PC-3 (cell line): ENCODE results near the gene ADM2. TPM values are rescaled to one million over a fixed set of nuclear protein-coding genes. Genes with fewer than 3 reads are reported as not detected.

ENCODE experiments used
- ATAC-seq: fragments of 200-7000 bp; cut with Tn5 transposase; 2 replicates; pipeline ENCODE4 v1.9.1; 2020; ENCODE audit warnings: mild to moderate bottlenecking, moderate library complexity
- BruUV-seq: library from RNA; stranded (reverse); fragments of 400-500 nt; replicated peaks from 2 replicates; lab custom pipeline; 2021; lab: Mats Ljungman, UMichigan
- CTCF ChIA-PET: fragments of 300-600 bp; sonication (Branson Sonifier 250); formaldehyde crosslinking; loops from one replicate; lab custom pipeline; 2022; ENCODE audit warnings: antibody characterized with exemption; lab: Charles Lee
- POLR2A ChIA-PET: fragments of 300-600 bp; sonication (Branson Sonifier 250); formaldehyde crosslinking; loops from one replicate; lab custom pipeline; 2022; ENCODE audit warnings: antibody characterized with exemption; ENCODE audit not compliant: unreplicated experiment; lab: Charles Lee
- DNase-seq: peaks from one replicate; pipeline ENCODE4 v3.0.0-alpha.2; 2015
- H2AFZ ChIP-seq: fragments of 300-600 bp; sonication (generic); 2 replicates; pipeline ENCODE4 v1.6.0; 2016; ENCODE audit warnings: antibody characterized with exemption, low read length
- H3F3A ChIP-seq: fragments of 300-600 bp; sonication (generic); one replicate; pipeline ENCODE4 v1.6.0; 2017; ENCODE audit warnings: antibody characterized with exemption, low read length, control low read depth, mild to moderate bottlenecking; ENCODE audit not compliant: unreplicated experiment
- H3K27ac ChIP-seq: fragments of 300-600 bp; sonication (generic); 2 replicates; pipeline ENCODE4 v1.5.1; 2016; ENCODE audit warnings: mild to moderate bottlenecking, low read length
- H3K27me3 ChIP-seq: fragments of 300-600 bp; sonication (generic); 2 replicates; pipeline ENCODE4 v1.6.1; 2016; ENCODE audit warnings: low read length, mixed read lengths
- H3K36me3 ChIP-seq: fragments of 300-600 bp; sonication (generic); 2 replicates; pipeline ENCODE4 v1.6.1; 2016; ENCODE audit warnings: low read depth, mixed run types, low read length, mixed read lengths
- H3K4me1 ChIP-seq: fragments of 300-600 bp; sonication (generic); 2 replicates; pipeline ENCODE4 v1.5.1; 2016; ENCODE audit warnings: low read length; ENCODE audit not compliant: insufficient read depth
- H3K4me2 ChIP-seq: fragments of 300-600 bp; sonication (generic); 2 replicates; pipeline ENCODE4 v1.6.0; 2016; ENCODE audit warnings: low read length
- H3K4me3 ChIP-seq: fragments of 300-600 bp; sonication (generic); 2 replicates; pipeline ENCODE4 v1.5.1; 2016; ENCODE audit warnings: mild to moderate bottlenecking, low read length, mixed read lengths
- H3K79me2 ChIP-seq: fragments of 300-600 bp; sonication (generic); 2 replicates; pipeline ENCODE4 v1.6.1; 2017; ENCODE audit warnings: low read length, mixed read lengths
- H3K9ac ChIP-seq: fragments of 300-600 bp; sonication (generic); 2 replicates; pipeline ENCODE4 v1.6.0; 2016; ENCODE audit warnings: mild to moderate bottlenecking, low read length
- H3K9me2 ChIP-seq: fragments of 300-600 bp; sonication (generic); replicated peaks from 2 replicates; pipeline ENCODE4 v1.6.1; 2016; ENCODE audit warnings: mixed run types, low read length, mixed read lengths
- H3K9me3 ChIP-seq: fragments of 300-600 bp; sonication (generic); 2 replicates; pipeline ENCODE4 v1.6.1; 2016; ENCODE audit warnings: low read length, mixed read lengths
- H4K20me1 ChIP-seq: fragments of 300-600 bp; sonication (generic); 2 replicates; pipeline ENCODE4 v1.6.1; 2016; ENCODE audit warnings: low read length, mixed read lengths
- EZH2 ChIP-seq: fragments of 300-600 bp; sonication (generic); IDR thresholded peaks from one replicate; pipeline ENCODE4 v1.6.1; 2017; ENCODE audit warnings: antibody characterized with exemption, mild to moderate bottlenecking, low read length; ENCODE audit not compliant: unreplicated experiment
- EZH2phosphoT487 ChIP-seq: fragments of 300-600 bp; sonication (generic); IDR thresholded peaks from 2 replicates; pipeline ENCODE4 v1.6.1; 2018; ENCODE audit warnings: mild to moderate bottlenecking, antibody characterized with exemption, low read length, borderline replicate concordance
- intact Hi-C: fragments of 100-400 bp; cut with micrococcal nuclease; formaldehyde crosslinking; loops from 2 replicates; pipeline ENCODE4 v1.9.0; 2023
- total RNA-seq: library from RNA; depleted of rRNA; stranded (reverse); fragments of >200 nt; gene quantifications from 2 replicates; pipeline ENCODE4 v1.2.3, GENCODE V29; 2014
- TF ChIP-seq, protein P1 (sequence below): fragments of 300-600 bp; sonication (generic); conservative IDR thresholded peaks from 2 replicates; pipeline ENCODE4 v1.5.1; 2017; ENCODE audit warnings: antibody characterized with exemption, low read depth, mild to moderate bottlenecking, low read length

The ADM2 gene
- total RNA-seq, 1 experiment from 2014 or later: 1.8 TPM

DNA sequence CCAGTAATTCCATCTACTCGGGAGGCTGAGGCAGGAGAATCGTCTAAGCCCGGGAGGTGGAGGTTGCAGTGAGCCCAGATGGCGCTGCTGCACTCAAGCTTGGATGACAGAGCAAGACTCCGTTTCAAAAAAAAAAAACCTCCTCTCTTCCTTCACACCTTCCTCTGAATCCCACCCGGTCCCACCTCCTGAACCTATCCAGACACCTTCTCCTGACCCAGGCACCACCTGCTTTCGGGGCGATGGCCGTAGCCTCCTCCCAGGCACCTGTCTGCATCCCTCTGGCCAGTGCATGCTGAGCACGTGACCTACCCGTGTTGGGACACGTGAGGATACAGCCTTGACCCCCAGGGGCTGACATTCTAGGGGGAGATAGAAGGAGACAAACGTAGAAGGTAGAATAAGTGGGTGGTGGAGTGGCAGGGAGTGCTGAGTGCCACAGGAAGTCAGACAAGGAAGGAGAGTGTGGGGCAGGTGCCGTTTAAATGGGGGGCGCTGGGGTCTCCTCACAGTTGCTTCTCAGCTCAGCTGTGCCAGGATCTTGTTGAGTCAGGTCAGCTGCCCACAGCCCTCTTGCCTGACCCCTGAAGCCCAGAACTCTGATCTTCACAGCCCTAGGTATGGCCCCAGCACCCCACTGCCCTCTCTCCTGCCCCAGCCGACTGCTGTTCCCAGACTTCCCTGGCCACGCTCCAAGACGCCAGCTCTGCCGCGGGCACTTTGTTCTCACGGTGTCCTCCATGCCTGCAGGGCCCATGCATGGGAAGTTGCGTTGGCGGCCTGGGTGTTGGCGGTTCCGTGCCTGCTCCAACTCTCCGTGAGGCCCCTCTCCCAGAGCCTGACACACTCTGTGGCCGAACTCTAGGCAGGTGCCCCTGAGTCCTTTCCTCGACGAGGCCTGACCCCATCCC, 4.1 kb downstream of the ADM2 start:
- ChIA-PET POLR2A (no interaction called here), CTCF (interaction anchor here (0.6 to 0.7 kb wide), 2 partner anchors 32 to 87 kb away, joined by 3 to 8 read pairs; no protein-coding TSS in a partner anchor)
- ATAC-seq: no peak
- no peaks in the 10 kb centered on the region for H4K20me1 ChIP-seq
- H3K79me2 ChIP-seq: no peaks in the 10 kb centered on the region
- TF ChIP-seq EZH2phosphoT487: no peak
- TF ChIP-seq, protein P1, sequence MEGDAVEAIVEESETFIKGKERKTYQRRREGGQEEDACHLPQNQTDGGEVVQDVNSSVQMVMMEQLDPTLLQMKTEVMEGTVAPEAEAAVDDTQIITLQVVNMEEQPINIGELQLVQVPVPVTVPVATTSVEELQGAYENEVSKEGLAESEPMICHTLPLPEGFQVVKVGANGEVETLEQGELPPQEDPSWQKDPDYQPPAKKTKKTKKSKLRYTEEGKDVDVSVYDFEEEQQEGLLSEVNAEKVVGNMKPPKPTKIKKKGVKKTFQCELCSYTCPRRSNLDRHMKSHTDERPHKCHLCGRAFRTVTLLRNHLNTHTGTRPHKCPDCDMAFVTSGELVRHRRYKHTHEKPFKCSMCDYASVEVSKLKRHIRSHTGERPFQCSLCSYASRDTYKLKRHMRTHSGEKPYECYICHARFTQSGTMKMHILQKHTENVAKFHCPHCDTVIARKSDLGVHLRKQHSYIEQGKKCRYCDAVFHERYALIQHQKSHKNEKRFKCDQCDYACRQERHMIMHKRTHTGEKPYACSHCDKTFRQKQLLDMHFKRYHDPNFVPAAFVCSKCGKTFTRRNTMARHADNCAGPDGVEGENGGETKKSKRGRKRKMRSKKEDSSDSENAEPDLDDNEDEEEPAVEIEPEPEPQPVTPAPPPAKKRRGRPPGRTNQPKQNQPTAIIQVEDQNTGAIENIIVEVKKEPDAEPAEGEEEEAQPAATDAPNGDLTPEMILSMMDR: no peak
- no peak for TF ChIP-seq EZH2
- no TSS peak for BruUV-seq
- no peaks in the 10 kb centered on the region for H3F3A ChIP-seq
- intact Hi-C loops: no loop called here
- H3K4me1 ChIP-seq: no peaks in the 10 kb centered on the region
- no peaks in the 10 kb centered on the region for H3K9me3 ChIP-seq
- no peak overlapping the region for H3K4me2 ChIP-seq
- no peak for DNase-seq
- H3K27me3 ChIP-seq: no peaks in the 10 kb centered on the region
- H3K9ac ChIP-seq: no peak overlapping the region
- no peak overlapping the region for H3K27ac ChIP-seq
- no peak overlapping the region for H3K4me3 ChIP-seq
- no peak overlapping the region for H2AFZ ChIP-seq
- no peaks in the 10 kb centered on the region for H3K36me3 ChIP-seq
- no peaks in the 10 kb centered on the region for H3K9me2 ChIP-seq

- TF ChIP-seq, protein P1: no peak
- no peak for TF ChIP-seq EZH2phosphoT487
- TF ChIP-seq EZH2: no peak
- peak; percentile 42 for ATAC-seq
Measured at GRCh38 chr22:50486561-50487289, 5.4 kb downstream of the ADM2 start, which contains the start of gene MIOX. Gene MIOX (plus strand): TSS chr22:50486859. CDS start chr22:50486898, 39 bp downstream.

More at GRCh38 chr22:50486561-50487289, 5.4 kb downstream of the ADM2 start, which contains the start of gene MIOX:
- H3K4me3 ChIP-seq: no peak within 1 kb of the TSS
- H3K9ac ChIP-seq: no peak within 1 kb of the TSS
- intact Hi-C loops: no loop called here
- H3K4me1 ChIP-seq: no peaks in the 10 kb centered on the region
- no peaks in the 10 kb centered on the region for H3K27me3 ChIP-seq
- DNase-seq: no peak
- BruUV-seq: no TSS peak
- no peak within 1 kb of the TSS for H2AFZ ChIP-seq
- H3K9me2 ChIP-seq: no peaks in the 10 kb centered on the region
- H3K79me2 ChIP-seq: no peaks in the 10 kb centered on the region
- ChIA-PET CTCF (no interaction called here), POLR2A (no interaction called here)
- no peaks in the 10 kb centered on the region for H4K20me1 ChIP-seq
- H3K9me3 ChIP-seq: no peaks in the 10 kb centered on the region
- H3F3A ChIP-seq: no peaks in the 10 kb centered on the region
- H3K27ac ChIP-seq: no peak within 1 kb of the TSS
- H3K4me2 ChIP-seq: no peak within 1 kb of the TSS
- no peaks in the 10 kb centered on the region for H3K36me3 ChIP-seq
